Lung (tissue), 12 donors: ENCODE data around the gene KLHL29. TPM values are rescaled to one million over a fixed set of nuclear protein-coding genes. Genes with fewer than 3 reads are reported as not detected.

Experiments
- ATAC-seq: fragments of 200-7000 bp; cut with Tn5 transposase; one replicate; pipeline ENCODE4 v1.9.1; 2020; ENCODE audit warnings: moderate number of reproducible peaks; ENCODE audit not compliant: insufficient read depth, low FRiP score
- DNase-seq, 3 donors: peaks; one replicate each; pipeline ENCODE4 v3.0.0-alpha.2; 2013 to 2017
- H3K27ac ChIP-seq, 2 donors: one replicate each; pipeline ENCODE4 v1.5.1; 2013; ENCODE audit warnings: mild to moderate bottlenecking in 2 of 2, moderate library complexity in 2 of 2, control low read depth in 1 of 2, inconsistent platforms in 1 of 2, low read depth in 1 of 2, low read length in 1 of 2
- H3K27me3 ChIP-seq, 3 donors: one replicate each; pipeline ENCODE4 v1.5.1; 2013; ENCODE audit warnings: low read length in 2 of 3; ENCODE audit not compliant: control insufficient read depth in 3 of 3, insufficient read depth in 3 of 3
- H3K36me3 ChIP-seq, 4 donors: one replicate each; pipeline ENCODE4 v1.5.1; 2013; ENCODE audit warnings: low read length in 4 of 4, mild to moderate bottlenecking in 1 of 4, moderate library complexity in 1 of 4; ENCODE audit not compliant: control insufficient read depth in 4 of 4, insufficient read depth in 4 of 4
- H3K4me1 ChIP-seq, 5 donors: one replicate each; pipeline ENCODE4 v1.5.1; 2013; ENCODE audit warnings: low read length in 5 of 5, mild to moderate bottlenecking in 2 of 5, moderate library complexity in 1 of 5; ENCODE audit not compliant: control insufficient read depth in 5 of 5, insufficient read depth in 5 of 5
- H3K4me3 ChIP-seq: one replicate; pipeline ENCODE4 v1.5.1; 2013; ENCODE audit warnings: mild to moderate bottlenecking, control low read depth, moderate library complexity
- H3K9ac ChIP-seq, 2 donors: one replicate each; pipeline ENCODE4 v1.5.1; 2013; ENCODE audit warnings: low read length in 2 of 2, control low read depth in 1 of 2; ENCODE audit not compliant: insufficient read depth in 1 of 2
- H3K9me3 ChIP-seq, 4 donors: one replicate each; pipeline ENCODE4 v1.5.1; 2013; ENCODE audit warnings: low read length in 3 of 4, mild to moderate bottlenecking in 1 of 4, moderate library complexity in 1 of 4; ENCODE audit not compliant: control insufficient read depth in 4 of 4, insufficient read depth in 3 of 4
- CTCF ChIP-seq: IDR thresholded peaks from 2 replicates; pipeline ENCODE4 v1.5.1; 2012; ENCODE audit warnings: mild to moderate bottlenecking; ENCODE audit errors: control extremely low read depth, extremely low read depth
- WGBS, 2 donors: extraction: QIAGEN DNeasy Blood & Tissue Kit; methylation state at CpG; one replicate each; pipeline ENCODE4 v1.1.7; 2013; 5-methylcytosine and 5-hydroxymethylcytosine counted together
- polyA plus RNA-seq, 2 donors: library from polyadenylated mRNA; stranded (reverse); fragments of 200-250 nt; gene quantifications; one replicate each; pipeline ENCODE4 v1.2.1, GENCODE V29; 2013
- total RNA-seq, 2 donors: library from RNA; depleted of rRNA in 1 of 2; stranded (reverse); fragments of >200 nt in 1 of 2; gene quantifications; one replicate each; pipeline ENCODE4 v1.2.1, GENCODE V29; 2014 to 2021
- donor health status: control.
- donor health status: control.
- donor health status: Bipolar disorder and iron deficiency.
- donor health status: healthy.
- donor health status: DM: yes; HTN: yes; CAD: no.

The KLHL29 gene
- total and polyA plus RNA-seq, 4 donors = 2.7 to 16.2 (median 3.5) TPM

DNA sequence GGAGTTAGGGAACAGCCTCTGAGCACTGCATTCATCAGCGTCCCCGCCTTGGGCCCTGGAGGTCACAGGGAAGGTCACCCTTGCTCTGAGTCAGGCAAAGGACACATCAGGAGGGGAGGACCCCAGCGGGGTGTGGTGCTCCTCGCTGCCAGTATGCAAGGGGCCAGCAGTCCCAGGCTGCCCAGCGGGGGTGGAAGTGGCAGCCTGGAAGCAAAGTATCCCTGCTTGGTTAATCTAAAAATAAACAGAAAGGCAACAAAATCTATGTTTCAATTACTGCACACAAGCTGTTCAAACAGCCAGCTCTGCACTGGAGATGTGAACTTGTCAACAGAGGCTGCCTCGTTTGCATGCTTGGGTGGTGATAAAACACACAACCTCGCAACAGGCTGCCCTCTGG is 164.1 kb downstream of the KLHL29 start:
- DNase-seq (peak in 1 of 3 donors; percentile 31), ATAC-seq (no peak)
- no peaks in the 10 kb centered on the region for H3K36me3 ChIP-seq
- peaks cover 0 to 50% (median 17%) of the 10 kb centered on the region in 5 donors for H3K4me1 ChIP-seq
- H3K4me3 ChIP-seq = no peak overlapping the region
- no peak for TF ChIP-seq CTCF
- no peak overlapping the region for H3K27ac ChIP-seq
- H3K9ac ChIP-seq = no peak overlapping the region
- H3K27me3 ChIP-seq = no peaks in the 10 kb centered on the region
- 76 to 82% methylated on average over 7 of the region's 7 CpGs for WGBS, 2 donors
- H3K9me3 ChIP-seq = no peaks in the 10 kb centered on the region

DNA sequence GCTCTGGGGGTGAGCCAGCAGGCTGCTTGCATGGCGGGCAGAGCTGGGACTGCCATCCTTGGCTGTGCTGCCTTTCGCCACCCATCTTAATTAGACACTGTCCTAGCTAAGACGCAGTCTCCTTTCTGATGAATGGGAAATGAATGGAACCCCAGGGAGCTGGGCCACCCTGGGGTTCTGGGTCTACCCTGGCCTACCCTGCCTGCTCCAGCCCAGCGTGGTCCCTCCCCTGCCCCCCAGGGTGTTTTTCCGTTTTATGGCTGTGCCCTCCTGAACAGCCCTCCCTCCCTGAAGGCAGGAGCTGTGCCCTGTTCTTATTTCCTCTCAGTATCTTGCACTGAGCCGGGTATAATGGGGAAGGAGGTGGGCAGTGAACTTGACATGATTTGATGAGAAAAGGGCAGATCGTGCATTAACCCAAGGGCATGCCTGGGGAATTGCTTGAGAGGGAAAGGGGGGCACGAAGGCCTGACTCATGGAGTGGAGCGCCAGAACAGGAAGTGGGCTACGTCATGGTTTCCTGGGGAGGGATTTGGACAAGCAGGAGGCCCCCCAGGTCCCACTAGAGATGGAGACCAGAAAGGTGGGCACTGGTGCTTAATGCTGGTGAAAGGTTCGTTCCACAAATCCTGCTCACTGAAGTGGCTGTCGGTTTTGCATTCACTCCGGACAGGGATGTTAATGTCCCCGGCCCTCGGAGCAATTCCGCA is 165.0 kb downstream of the KLHL29 start:
- Histone ChIP-seq H3K27me3 (no peaks in the 10 kb centered on the region), H3K9me3 (no peaks in the 10 kb centered on the region), H3K27ac (no peak overlapping the region), H3K4me3 (no peak overlapping the region), H3K9ac (no peak overlapping the region), H3K4me1 (peaks cover 0 to 40% (median 12%) of the 10 kb centered on the region in 5 donors), H3K36me3 (no peaks in the 10 kb centered on the region)
- DNase-seq = peak in 1 of 3 donors; percentile 37
- no peak for TF ChIP-seq CTCF
- ATAC-seq = no peak
- WGBS, 2 donors = 60 to 72% methylated on average over 16 of the region's 16 CpGs

DNA sequence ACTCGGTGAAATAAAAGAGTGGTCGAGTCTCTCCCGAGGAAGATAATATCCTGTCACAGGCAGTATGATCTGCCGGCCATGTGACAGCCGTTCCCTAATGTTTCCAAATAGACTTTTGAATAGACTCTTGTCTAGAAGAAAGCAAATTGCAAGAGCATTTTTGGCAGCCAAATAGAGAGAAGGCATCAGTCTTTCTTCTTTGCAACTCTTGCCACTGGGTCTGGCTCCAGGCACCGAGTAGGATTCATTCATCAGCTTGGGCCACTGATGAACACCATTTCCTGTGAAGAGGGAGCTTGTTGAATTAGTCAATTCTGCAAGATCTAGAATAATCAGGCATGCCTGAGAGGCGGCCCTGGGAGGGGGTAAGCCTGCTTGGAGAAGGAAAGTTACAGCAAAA is 165.6 kb downstream of the KLHL29 start:
- Histone ChIP-seq H3K4me1 (peaks cover 0 to 35% (median 8%) of the 10 kb centered on the region in 5 donors), H3K36me3 (no peaks in the 10 kb centered on the region), H3K27me3 (no peaks in the 10 kb centered on the region), H3K9ac (peak overlapping the region in 1 of 2 donors; percentile 8), H3K4me3 (no peak overlapping the region), H3K9me3 (no peaks in the 10 kb centered on the region), H3K27ac (no peak overlapping the region)
- ATAC-seq = no peak
- no peak for TF ChIP-seq CTCF
- DNase-seq = peak; percentile 49 to 84 (median 65)
- WGBS, 2 donors = 64 to 70% methylated on average over 7 of the region's 7 CpGs

GRCh38 chr2:23551875-23552274 is 166.9 kb downstream of the KLHL29 start:
- WGBS, 2 donors = 61 to 80% methylated on average over 5 of the region's 5 CpGs
- Histone ChIP-seq H3K9ac (no peak overlapping the region), H3K27ac (no peak overlapping the region), H3K4me1 (peaks cover 0 to 30% (median 5%) of the 10 kb centered on the region in 5 donors), H3K4me3 (no peak overlapping the region), H3K27me3 (no peaks in the 10 kb centered on the region), H3K9me3 (no peaks in the 10 kb centered on the region), H3K36me3 (no peaks in the 10 kb centered on the region)
- TF ChIP-seq CTCF = no peak
- DNase-seq = no peak
- no peak for ATAC-seq
